ENCODE results near the gene ZFP36.
A peak's percentile ranks its signal among the peaks of the same experiment; 100 is the strongest.
"Not testable (repeated sequence)": the region's sequence is repeated elsewhere in the genome, so short reads cannot be mapped to it uniquely, and the experiment has no call there.

ZFP36 gene, protein sequence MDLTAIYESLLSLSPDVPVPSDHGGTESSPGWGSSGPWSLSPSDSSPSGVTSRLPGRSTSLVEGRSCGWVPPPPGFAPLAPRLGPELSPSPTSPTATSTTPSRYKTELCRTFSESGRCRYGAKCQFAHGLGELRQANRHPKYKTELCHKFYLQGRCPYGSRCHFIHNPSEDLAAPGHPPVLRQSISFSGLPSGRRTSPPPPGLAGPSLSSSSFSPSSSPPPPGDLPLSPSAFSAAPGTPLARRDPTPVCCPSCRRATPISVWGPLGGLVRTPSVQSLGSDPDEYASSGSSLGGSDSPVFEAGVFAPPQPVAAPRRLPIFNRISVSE

GRCh38 chr19:39406656-39407409 lies at the start of gene ZFP36:
Gene ZFP36 (plus strand): TSS chr19:39406847. CDS start chr19:39406905, 58 bp downstream.
- DNase-seq: peak; percentile 89

DNA sequence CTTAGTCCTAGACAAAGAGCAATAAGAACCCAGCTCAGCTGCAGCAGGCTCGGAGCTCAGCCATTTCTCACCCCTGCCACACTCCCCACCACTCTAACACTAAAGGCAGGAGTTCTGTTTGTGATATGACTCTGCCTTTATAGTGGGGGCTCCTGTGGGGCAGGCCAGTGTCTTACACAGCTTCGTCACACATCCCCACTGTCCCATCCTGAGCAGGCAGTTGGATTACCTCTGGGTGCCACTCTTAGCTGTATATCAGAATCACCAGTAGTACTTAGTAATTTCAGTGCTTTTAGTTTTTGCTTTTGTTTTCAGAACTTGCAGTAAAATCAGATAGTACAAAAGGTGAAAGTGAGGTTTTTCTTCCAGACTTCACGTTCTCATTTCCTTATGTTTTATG lies 47.6 kb upstream of the ZFP36 start:
- DNase-seq: no peak

DNA sequence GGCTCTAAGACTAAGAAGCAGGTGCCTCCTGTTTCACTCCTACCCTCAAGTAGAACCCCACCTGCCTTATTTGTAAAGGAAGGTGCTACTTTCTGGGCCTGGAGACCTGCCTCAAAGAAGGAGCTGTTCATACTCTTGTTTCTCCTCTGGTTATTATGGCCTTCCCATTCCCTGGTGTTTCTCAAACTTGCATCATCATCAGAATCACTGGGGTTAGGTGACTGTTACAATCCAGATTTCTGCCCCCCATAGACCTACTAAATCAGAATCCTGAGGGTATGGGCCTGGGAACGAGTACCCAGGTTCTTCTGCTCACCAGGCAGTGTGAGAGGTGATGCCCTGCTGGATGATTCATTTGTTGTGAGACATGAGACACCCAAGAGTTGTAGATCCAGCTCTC lies 46.0 kb upstream of the ZFP36 start:
- DNase-seq: peak; percentile 7

- no peak for DNase-seq
These were observed 43.7 kb upstream of the ZFP36 start for GRCh38 chr19:39362682-39363657.

- no peak for DNase-seq
These were observed 42.7 kb upstream of the ZFP36 start for GRCh38 chr19:39363901-39364457.

GRCh38 chr19:39365531-39365930 lies 41.1 kb upstream of the ZFP36 start:
- no peak for DNase-seq

DNA sequence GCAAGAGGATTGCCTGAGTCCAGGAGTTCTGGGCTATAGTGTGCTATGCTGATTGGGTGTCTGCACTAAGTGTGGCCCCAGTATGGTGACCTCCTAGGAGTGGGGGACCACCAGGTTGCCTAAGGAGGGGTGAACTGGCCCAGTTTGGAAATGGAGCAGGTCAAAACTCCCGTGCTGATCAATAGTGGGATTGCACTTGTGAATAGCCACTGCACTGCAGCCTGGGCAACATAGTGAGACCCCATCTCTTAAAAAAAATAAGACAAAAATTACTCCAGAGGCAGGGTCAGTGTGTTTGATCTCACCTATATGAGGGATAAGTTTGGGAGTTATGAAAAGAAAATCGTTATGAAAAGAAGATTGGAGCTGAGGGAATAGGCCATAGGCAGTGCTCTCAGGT lies 37.4 kb upstream of the ZFP36 start:
- DNase-seq: no peak

DNA sequence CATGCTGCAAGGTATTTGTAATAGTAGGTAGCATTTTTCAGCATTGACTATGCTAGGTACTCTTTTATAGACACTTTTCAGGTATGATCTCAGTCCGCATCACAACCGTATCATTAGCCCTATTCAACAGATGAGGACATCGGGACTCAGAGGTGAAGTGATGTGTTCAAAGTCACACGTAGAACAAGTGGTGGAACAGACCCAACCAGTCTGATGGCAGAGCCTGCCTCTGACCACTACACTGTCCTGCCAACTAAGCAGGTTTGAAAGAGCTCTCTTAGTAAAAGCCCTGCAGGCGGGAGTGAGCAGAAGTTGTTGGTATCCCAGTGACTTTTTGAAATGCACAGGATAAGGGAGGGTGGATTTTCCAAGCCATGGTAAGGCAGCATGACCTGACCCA lies 35.9 kb upstream of the ZFP36 start:
- DNase-seq: no peak

DNA sequence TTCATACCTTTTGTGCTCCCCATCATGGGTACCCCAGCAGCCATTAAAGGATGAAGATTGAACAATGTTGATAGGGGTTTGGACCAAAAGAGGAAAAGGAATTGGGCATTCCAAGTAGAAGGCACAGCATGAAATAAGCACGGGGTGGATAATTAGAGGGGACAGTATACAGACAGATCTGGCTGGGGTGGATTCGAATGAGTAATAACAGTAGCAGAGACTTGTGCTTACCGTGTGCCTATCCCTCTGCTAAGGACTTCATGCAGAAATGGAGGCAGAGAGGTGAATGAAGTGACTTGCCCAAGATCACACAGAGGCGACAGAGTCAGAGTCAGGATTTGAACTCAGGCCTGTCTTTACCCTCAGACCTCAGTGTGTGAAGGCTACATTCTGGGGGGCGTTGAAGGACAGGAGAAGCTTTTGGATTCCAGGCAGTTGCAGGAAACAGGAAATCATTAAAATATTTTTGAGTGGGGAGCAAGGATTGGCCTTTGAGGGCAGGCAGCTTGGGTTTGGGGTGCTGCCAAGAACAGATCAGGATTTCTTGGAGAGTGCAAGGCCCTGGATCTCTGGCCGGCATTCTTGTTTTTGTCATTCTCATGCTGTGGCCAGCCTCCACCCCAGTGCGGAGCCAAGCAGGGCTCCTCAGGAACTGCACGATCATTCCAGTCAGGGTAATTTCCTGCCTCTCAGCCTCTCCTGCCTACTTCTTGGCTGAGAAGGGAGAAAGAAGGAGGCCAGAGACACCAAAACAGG lies 34.4 kb upstream of the ZFP36 start:
- DNase-seq: no peak

GRCh38 chr19:39372941-39373340 lies 33.7 kb upstream of the ZFP36 start:
- DNase-seq: no peak

DNA sequence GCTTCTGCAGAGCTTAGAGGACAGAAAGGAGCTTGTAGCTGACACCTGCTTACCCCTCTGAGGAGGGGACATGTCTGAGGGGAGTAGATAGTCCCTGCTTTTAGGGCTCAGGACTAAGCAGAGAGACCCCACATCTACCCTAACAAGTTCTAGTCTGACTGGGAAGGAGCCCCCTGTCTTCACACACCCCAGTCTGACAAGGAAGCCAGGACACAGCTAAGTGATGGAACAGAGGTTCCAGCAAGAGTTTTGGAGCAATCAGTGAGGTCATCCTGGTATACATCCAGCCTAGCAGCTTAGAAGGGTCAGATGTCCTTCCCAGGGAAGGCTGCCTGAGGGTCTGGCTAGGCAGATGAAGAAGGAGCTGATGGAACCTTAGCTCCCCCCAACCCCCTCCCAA lies 30.7 kb upstream of the ZFP36 start:
- DNase-seq: no peak

GRCh38 chr19:39377373-39378362 lies 29.0 kb upstream of the ZFP36 start:
- no peak for DNase-seq

DNA sequence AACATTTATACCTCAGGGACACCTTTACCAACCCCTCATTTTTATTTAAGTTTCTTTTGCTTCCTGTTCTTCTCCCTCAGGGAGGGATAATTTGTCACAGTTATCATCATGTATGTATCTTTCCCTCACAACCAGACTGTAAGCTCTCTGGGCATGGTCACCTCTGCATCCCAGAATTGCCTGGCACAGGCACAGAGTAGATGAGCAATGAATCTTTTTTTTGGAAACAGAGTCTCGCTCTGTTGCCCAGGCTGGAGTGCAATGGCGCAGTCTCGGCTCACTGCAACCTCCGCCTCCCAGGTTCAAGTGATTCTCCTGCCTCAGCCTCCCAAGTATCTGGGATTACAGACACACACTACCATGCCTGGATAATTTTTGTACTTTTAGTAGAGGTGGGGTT lies 27.3 kb upstream of the ZFP36 start:
- DNase-seq: not testable (repeated sequence)

DNA sequence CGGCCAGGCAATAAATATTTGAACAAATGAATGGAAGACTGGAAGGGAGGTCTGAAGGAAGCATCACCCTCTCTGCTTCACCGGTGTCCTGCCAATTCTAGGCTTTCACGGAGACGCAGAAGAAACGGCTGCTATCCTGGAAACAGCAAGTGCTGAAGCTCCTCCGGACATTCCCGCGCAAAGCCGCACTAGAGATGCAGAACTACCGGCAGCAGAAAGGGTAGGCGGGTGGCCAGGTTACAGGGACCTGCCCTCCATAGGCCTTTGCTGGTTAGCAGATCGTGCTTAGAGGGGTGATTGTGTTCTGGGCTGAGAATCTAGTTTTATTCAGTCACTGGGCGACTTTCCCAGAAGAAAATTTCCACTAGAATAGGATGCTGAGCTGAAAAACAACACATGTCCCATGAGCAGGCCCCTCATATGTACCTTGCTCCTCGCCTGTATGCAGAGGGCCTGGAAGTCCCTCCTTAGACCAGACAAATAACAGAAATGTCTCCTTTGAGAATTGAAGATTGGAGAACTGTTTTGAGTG lies 26.7 kb upstream of the ZFP36 start:
- no peak for DNase-seq

GRCh38 chr19:39380521-39381502 lies 25.8 kb upstream of the ZFP36 start:
- DNase-seq: no peak

- peak; percentile 97 for DNase-seq
These were observed 24.6 kb upstream of the ZFP36 start for GRCh38 chr19:39381910-39382611.

DNA sequence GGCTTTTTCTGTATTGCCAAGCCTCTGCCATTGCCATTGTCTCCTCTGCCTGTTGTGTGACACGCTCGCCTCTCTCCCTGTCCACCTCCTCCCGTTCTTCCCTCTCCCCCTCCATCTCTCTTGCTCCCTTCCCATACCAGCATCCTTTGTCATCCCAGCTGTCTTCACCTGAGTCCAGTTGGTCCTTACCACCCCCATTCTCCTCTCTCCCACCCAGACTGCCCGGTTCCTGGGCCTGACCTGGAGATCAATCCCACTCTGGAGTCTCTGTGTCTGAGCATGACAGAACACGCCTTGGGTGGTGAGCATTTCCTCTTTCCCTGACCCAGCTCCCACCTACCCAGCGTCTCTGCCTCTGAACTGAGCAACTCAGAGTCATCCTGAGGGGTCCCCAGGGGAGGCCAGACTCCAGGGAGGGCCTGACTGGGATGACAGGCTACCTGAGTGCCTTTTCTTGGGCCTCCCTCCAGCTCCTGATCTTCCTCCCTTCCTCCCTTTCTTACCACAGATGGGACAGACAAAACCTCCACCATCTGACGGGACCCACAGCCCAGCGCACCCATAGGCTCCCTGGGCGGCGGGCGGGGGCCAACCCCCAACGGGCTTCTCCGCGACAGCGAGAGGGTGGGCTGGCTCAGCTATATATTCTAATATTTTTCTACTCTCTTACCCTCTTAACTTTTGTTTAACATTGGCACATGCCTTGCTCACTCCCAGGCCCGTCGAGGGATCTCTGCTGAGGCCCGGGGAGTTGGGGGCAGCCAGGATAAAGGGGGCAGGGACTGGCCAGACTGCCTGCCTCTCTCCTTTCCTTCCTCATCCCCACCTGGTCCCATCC lies 23.4 kb upstream of the ZFP36 start:
- no peak for DNase-seq

Measured in OCI-M1 (cell line).